Stimulated activated CD8-positive, alpha-beta memory T cell treated with anti-CD3 and anti-CD28 coated beads, Interleukin-15, amount 100 ng/mL, for 24 hours (primary cell): ENCODE results near the gene TMEM86A.
"Not testable (repeated sequence)": the region's sequence is repeated elsewhere in the genome, so short reads cannot be mapped to it uniquely, and the experiment has no call there.

Experiments used
- DNase-seq: peaks from one replicate; pipeline ENCODE4 v3.0.0-alpha.2; 2020; ENCODE audit warnings: low read depth

Gene TMEM86A

GRCh38 chr11:18698341-18699268 lies at the start of gene TMEM86A:
TSS of gene TMEM86A (plus strand) at chr11:18698779. CDS start at chr11:18698887, 108 bp downstream.
- peak; percentile 78 for DNase-seq

GRCh38 chr11:18650353-18650752 lies 48.2 kb upstream of the TMEM86A start:
- no peak for DNase-seq

GRCh38 chr11:18650859-18651557 lies 47.6 kb upstream of the TMEM86A start:
- no peak for DNase-seq

GRCh38 chr11:18657673-18658072 lies 40.9 kb upstream of the TMEM86A start:
- no peak for DNase-seq

GRCh38 chr11:18665353-18665872 lies 33.2 kb upstream of the TMEM86A start:
- not testable (repeated sequence) for DNase-seq

- DNase-seq: no peak
Observed at GRCh38 chr11:18668131-18668530, 30.4 kb upstream of the TMEM86A start.

GRCh38 chr11:18669219-18669596 lies 29.4 kb upstream of the TMEM86A start:
- no peak for DNase-seq

- no peak for DNase-seq
Observed at GRCh38 chr11:18669711-18670110, 28.9 kb upstream of the TMEM86A start.

GRCh38 chr11:18671246-18671645 lies 27.3 kb upstream of the TMEM86A start:
- DNase-seq: no peak

GRCh38 chr11:18672209-18672608 lies 26.4 kb upstream of the TMEM86A start:
- not testable (repeated sequence) for DNase-seq

GRCh38 chr11:18676803-18677202 lies 21.8 kb upstream of the TMEM86A start:
- no peak for DNase-seq

- DNase-seq: no peak
Observed at GRCh38 chr11:18677560-18677959, 21.0 kb upstream of the TMEM86A start.

GRCh38 chr11:18681949-18682348 lies 16.6 kb upstream of the TMEM86A start:
- not testable (repeated sequence) for DNase-seq

GRCh38 chr11:18682466-18682865 lies 16.1 kb upstream of the TMEM86A start:
- DNase-seq: no peak

- no peak for DNase-seq
Observed at GRCh38 chr11:18684267-18684666, 14.3 kb upstream of the TMEM86A start.

- DNase-seq: not testable (repeated sequence)
Observed at GRCh38 chr11:18691467-18692140, 7.0 kb upstream of the TMEM86A start.

GRCh38 chr11:18692941-18693760 lies 5.4 kb upstream of the TMEM86A start:
- DNase-seq: no peak

- no peak for DNase-seq
Observed at GRCh38 chr11:18696638-18697225, 1.8 kb upstream of the TMEM86A start.

- no peak for DNase-seq
Observed at GRCh38 chr11:18697576-18697975, 1.0 kb upstream of the TMEM86A start.

- DNase-seq: no peak
Observed at GRCh38 chr11:18699269-18699596, 654 bp downstream of the TMEM86A start.

GRCh38 chr11:18699848-18700261 lies 1.3 kb downstream of the TMEM86A start:
- no peak for DNase-seq
